CD4-positive, alpha-beta memory T cell (primary cell): ENCODE data around the gene ADAP1. TPM values are rescaled to one million over a fixed set of nuclear protein-coding genes. Genes with fewer than 3 reads are reported as not detected.
"Not testable (repeated sequence)": the region's sequence is repeated elsewhere in the genome, so short reads cannot be mapped to it uniquely, and the experiment has no call there.

Experiments
- CTCF ChIA-PET: fragments of 350-600 bp; sonication (Branson Sonifier 250); formaldehyde crosslinking; loops from one replicate; lab custom pipeline; 2021; ENCODE audit warnings: inconsistent platforms; ENCODE audit not compliant: partially characterized antibody; lab: Charles Lee
- POLR2A ChIA-PET: fragments of 350-600 bp; sonication (Branson Sonifier 250); formaldehyde crosslinking; loops from one replicate; lab custom pipeline; 2021; ENCODE audit not compliant: partially characterized antibody; lab: Charles Lee
- DNase-seq, 5 donors: peaks; one replicate each; pipeline versions ENCODE4 v3.0.0 to v3.0.0-alpha.2; 2020 to 2022; ENCODE audit warnings: mixed read lengths in 1 of 5
- H3K27ac ChIP-seq: one replicate; pipeline ENCODE4 v1.7.0; 2013; ENCODE audit warnings: low read depth, low read length
- H3K27me3 ChIP-seq: 2 replicates; pipeline ENCODE4 v1.7.0; 2013; ENCODE audit warnings: mild to moderate bottlenecking, low read length, moderate library complexity; ENCODE audit not compliant: insufficient read depth
- H3K36me3 ChIP-seq: 2 replicates; pipeline ENCODE4 v1.7.0; 2013; ENCODE audit warnings: mild to moderate bottlenecking, low read length, moderate library complexity; ENCODE audit not compliant: insufficient read depth
- H3K4me1 ChIP-seq: 2 replicates; pipeline ENCODE4 v1.7.0; 2013; ENCODE audit warnings: mild to moderate bottlenecking, low read length, moderate library complexity; ENCODE audit not compliant: insufficient read depth
- H3K4me3 ChIP-seq, 2 donors: one replicate each; pipeline ENCODE4 v1.7.0; 2013; ENCODE audit warnings: low read length in 2 of 2, mild to moderate bottlenecking in 1 of 2
- H3K9me3 ChIP-seq, 2 donors: one replicate each; pipeline ENCODE4 v1.7.0; 2013; ENCODE audit warnings: low read length in 2 of 2, control low read depth in 1 of 2; ENCODE audit not compliant: control insufficient read depth in 1 of 2
- H3K27ac Mint-ChIP-seq, 7 donors: one replicate each; pipeline ENCODE4 v1.8.0; 2020 to 2021; ENCODE audit warnings: mixed read lengths in 7 of 7, mild to moderate bottlenecking in 6 of 7, inconsistent platforms in 3 of 7, moderate library complexity in 3 of 7
- H3K27me3 Mint-ChIP-seq, 2 donors: one replicate each; pipeline ENCODE4 v1.8.0; 2020 to 2021; ENCODE audit warnings: mixed read lengths in 2 of 2
- H3K36me3 Mint-ChIP-seq, 2 donors: one replicate each; pipeline ENCODE4 v1.8.0; 2020 to 2021; ENCODE audit warnings: mixed read lengths in 2 of 2, inconsistent platforms in 1 of 2, mild to moderate bottlenecking in 1 of 2
- H3K4me1 Mint-ChIP-seq, 4 donors: one replicate each; pipeline ENCODE4 v1.8.0; 2020 to 2021; ENCODE audit warnings: mixed read lengths in 4 of 4, mild to moderate bottlenecking in 1 of 4
- H3K4me3 Mint-ChIP-seq, 8 donors: one replicate each; pipeline ENCODE4 v1.8.0; 2020 to 2021; ENCODE audit warnings: mixed read lengths in 8 of 8, mild to moderate bottlenecking in 7 of 8, moderate library complexity in 6 of 8, inconsistent platforms in 3 of 8
- H3K9me3 Mint-ChIP-seq, 8 donors: one replicate each; pipeline ENCODE4 v1.8.0; 2020 to 2021; ENCODE audit warnings: mixed read lengths in 8 of 8, mild to moderate bottlenecking in 5 of 8, inconsistent platforms in 3 of 8, moderate library complexity in 1 of 8
- intact Hi-C: fragments of 100-400 bp; cut with micrococcal nuclease; formaldehyde crosslinking; loops from one replicate; pipeline ENCODE4 v1.15.1; 2023
- polyA plus RNA-seq, 2 donors: library from polyadenylated mRNA; unstranded; fragments of 300-500 nt; fragmentation: Illumina TruSeq; gene quantifications; one replicate each; pipeline ENCODE4 v1.2.3, GENCODE V29; 2021
- total RNA-seq, 2 experiments: library from RNA; stranded (reverse); gene quantifications; one replicate each; pipeline ENCODE4 v1.2.3, GENCODE V29; 2021

ADAP1 gene
- total and polyA plus RNA-seq, 4 experiments from 2014 or later = 5.1 to 10.0 (median 8.8) TPM

DNA sequence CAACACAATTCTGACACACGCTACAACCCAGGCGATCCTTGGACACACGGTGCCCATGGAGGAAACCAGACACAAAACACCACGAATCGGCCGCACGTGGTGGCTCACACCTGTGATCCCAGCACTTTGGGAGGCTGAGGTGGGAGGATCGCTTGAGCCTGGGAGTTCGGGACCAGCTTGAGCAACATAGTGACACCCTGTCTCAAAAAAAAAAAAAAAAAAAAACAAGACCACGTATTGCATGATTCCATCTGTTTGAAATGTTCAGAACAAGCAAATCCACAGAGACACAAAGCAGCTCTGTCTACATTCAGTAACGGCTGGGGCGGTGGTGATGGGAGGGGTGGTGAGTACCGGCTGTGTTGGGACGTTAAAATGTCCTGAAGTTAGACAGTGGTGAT lies 25.2 kb downstream of the ADAP1 start:
- DNase-seq = no peak
- Mint-ChIP-seq H3K9me3 (no peaks in the 10 kb centered on the region), H3K4me1 (peaks cover 7 to 18% (median 13%) of the 10 kb centered on the region in 4 donors), H3K27me3 (no peaks in the 10 kb centered on the region), H3K27ac (peak overlapping the region; percentile 5 to 54 (median 44)), H3K4me3 (peak overlapping the region in 1 of 8 donors; percentile 26), H3K36me3 (no peaks in the 10 kb centered on the region)
- Histone ChIP-seq H3K27me3 (no peaks in the 10 kb centered on the region), H3K9me3 (no peaks in the 10 kb centered on the region), H3K4me1 (peaks cover 8% of the 10 kb centered on the region), H3K27ac (no peak overlapping the region), H3K4me3 (no peak overlapping the region), H3K36me3 (no peaks in the 10 kb centered on the region)
- intact Hi-C loops = no loop called here
- ChIA-PET POLR2A (no interaction called here), CTCF (interaction anchor here (0.6 to 1.1 kb wide), 2 partner anchors 9 to 21 kb away, joined by 3 read pairs; no protein-coding TSS in a partner anchor)

- H3K27ac ChIP-seq = no peak overlapping the region
- POLR2A ChIA-PET = no interaction called here
- Mint-ChIP-seq H3K27me3 (no peaks in the 10 kb centered on the region), H3K4me1 (peaks cover 7 to 32% (median 15%) of the 10 kb centered on the region in 4 donors), H3K9me3 (no peaks in the 10 kb centered on the region), H3K27ac (peak overlapping the region in 5 of 7 donors; percentile 32 to 82 (median 57)), H3K4me3 (peak overlapping the region in 1 of 8 donors; percentile 20), H3K36me3 (no peaks in the 10 kb centered on the region)
- H3K4me3 ChIP-seq = no peak overlapping the region
- CTCF ChIA-PET = no interaction called here
- DNase-seq = no peak
- H3K36me3 ChIP-seq = no peaks in the 10 kb centered on the region
- H3K9me3 ChIP-seq = no peaks in the 10 kb centered on the region
- intact Hi-C loops = no loop called here
- H3K4me1 ChIP-seq = peaks cover 19% of the 10 kb centered on the region
- no peaks in the 10 kb centered on the region for H3K27me3 ChIP-seq
These were observed 27.3 kb downstream of the ADAP1 start for GRCh38 chr7:927031-927671.

- Mint-ChIP-seq H3K9me3 (no peaks in the 10 kb centered on the region), H3K36me3 (no peaks in the 10 kb centered on the region), H3K4me1 (peaks cover 7 to 34% (median 17%) of the 10 kb centered on the region in 4 donors), H3K4me3 (peak overlapping the region in 1 of 8 donors; percentile 54), H3K27me3 (no peaks in the 10 kb centered on the region), H3K27ac (peak overlapping the region in 1 of 7 donors; percentile 47)
- Histone ChIP-seq H3K4me3 (no peak overlapping the region), H3K4me1 (peaks cover 27% of the 10 kb centered on the region), H3K27me3 (no peaks in the 10 kb centered on the region), H3K9me3 (no peaks in the 10 kb centered on the region), H3K36me3 (no peaks in the 10 kb centered on the region), H3K27ac (no peak overlapping the region)
- intact Hi-C loops = no loop called here
- POLR2A ChIA-PET = no interaction called here
- DNase-seq = no peak
- CTCF ChIA-PET = interaction anchor here (0.8 kb wide), 1 partner anchor 16 kb away, joined by 3 read pairs; no protein-coding TSS in a partner anchor
These were observed 28.1 kb downstream of the ADAP1 start for GRCh38 chr7:926061-927030.

DNA sequence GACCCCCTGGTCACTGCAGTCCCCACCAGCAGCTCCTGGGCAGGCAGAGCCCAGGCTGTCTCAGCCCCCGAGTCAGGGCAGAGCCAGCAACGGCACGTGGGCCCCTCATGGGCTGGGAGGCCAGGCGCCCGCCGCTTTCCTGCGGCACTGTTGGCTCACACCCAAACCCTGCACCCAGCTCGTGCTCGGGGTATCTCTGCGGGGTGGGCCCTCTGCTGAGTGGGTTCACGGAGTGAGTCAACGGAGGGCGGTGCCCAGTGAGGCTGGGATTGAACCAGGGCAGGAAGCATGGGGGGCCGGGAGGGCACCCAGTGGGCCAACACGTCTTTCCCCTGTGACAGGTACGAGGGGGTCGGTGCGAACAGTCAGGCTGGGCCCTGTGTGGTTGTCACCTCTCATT lies 28.9 kb downstream of the ADAP1 start:
- ChIA-PET CTCF (interaction anchor here (0.7 to 1.1 kb wide), 3 partner anchors 16 to 68 kb away, joined by 3 to 4 read pairs (median 3); no protein-coding TSS in a partner anchor), POLR2A (interaction anchor here (1.5 kb wide), 1 partner anchor 28 kb away, joined by 3 read pairs; the partner anchor contains the start of gene ADAP1)
- H3K9me3 ChIP-seq = no peaks in the 10 kb centered on the region
- no peaks in the 10 kb centered on the region for H3K36me3 ChIP-seq
- no peak for DNase-seq
- Mint-ChIP-seq H3K4me3 (peak overlapping the region in 1 of 8 donors; percentile 54), H3K36me3 (no peaks in the 10 kb centered on the region), H3K27ac (peak overlapping the region in 2 of 7 donors; percentile 18 to 37), H3K27me3 (no peaks in the 10 kb centered on the region), H3K4me1 (peaks cover 12 to 41% (median 21%) of the 10 kb centered on the region in 4 donors), H3K9me3 (no peaks in the 10 kb centered on the region)
- intact Hi-C loops = no loop called here
- peaks cover 34% of the 10 kb centered on the region for H3K4me1 ChIP-seq
- H3K27me3 ChIP-seq = no peaks in the 10 kb centered on the region
- H3K4me3 ChIP-seq = no peak overlapping the region
- no peak overlapping the region for H3K27ac ChIP-seq

GRCh38 chr7:924541-925231 lies 29.8 kb downstream of the ADAP1 start:
- no peak overlapping the region for H3K4me3 ChIP-seq
- CTCF ChIA-PET = interaction anchor here (0.7 to 1.1 kb wide), 3 partner anchors 16 to 69 kb away, joined by 3 to 4 read pairs (median 3); no protein-coding TSS in a partner anchor

GRCh38 chr7:924042-924441 lies 30.4 kb downstream of the ADAP1 start:
- Histone ChIP-seq H3K4me3 (peak overlapping the region in 1 of 2 donors; percentile 85), H3K4me1 (peaks cover 34% of the 10 kb centered on the region), H3K27ac (peak overlapping the region; percentile 89)
- Mint-ChIP-seq H3K27ac (peak overlapping the region in 1 of 7 donors; percentile 78), H3K4me3 (peak overlapping the region in 1 of 8 donors; percentile 88), H3K4me1 (peaks cover 8 to 30% (median 15%) of the 10 kb centered on the region in 4 donors)
- H3K27me3 Mint-ChIP-seq, H3K9me3 ChIP-seq, H3K36me3 Mint-ChIP-seq, H3K36me3 ChIP-seq, H3K9me3 Mint-ChIP-seq, H3K27me3 ChIP-seq, DNase-seq: not testable (repeated sequence)
- intact Hi-C loops = loop anchor here (1.0 kb wide), 1 partner anchor 30 kb away; the partner anchor contains the start of gene ADAP1
- POLR2A ChIA-PET = interaction anchor here (0.7 to 4.4 kb wide), 13 partner anchors 11 to 646 kb away, joined by 3 to 78 read pairs (median 5); partner anchors contain the start of genes ADAP1, COX19, GET4 and PSMG3
- CTCF ChIA-PET = interaction anchor here (1.0 to 3.5 kb wide), 5 partner anchors 15 to 69 kb away, joined by 3 to 19 read pairs (median 5); partner anchors contain the start of gene COX19

More at GRCh38 chr7:924541-925231, 29.8 kb downstream of the ADAP1 start:
- Mint-ChIP-seq H3K36me3 (no peaks in the 10 kb centered on the region), H3K27ac (peak overlapping the region in 6 of 7 donors; percentile 29 to 91 (median 82)), H3K27me3 (no peaks in the 10 kb centered on the region), H3K4me1 (peaks cover 10 to 35% (median 17%) of the 10 kb centered on the region in 4 donors), H3K9me3 (no peaks in the 10 kb centered on the region), H3K4me3 (peak overlapping the region in 7 of 8 donors; percentile 57 to 81 (median 72))
- Histone ChIP-seq H3K4me1 (peaks cover 34% of the 10 kb centered on the region), H3K9me3 (no peaks in the 10 kb centered on the region), H3K27ac (peak overlapping the region; percentile 35), H3K36me3 (no peaks in the 10 kb centered on the region), H3K27me3 (no peaks in the 10 kb centered on the region)
- no peak for DNase-seq
- POLR2A ChIA-PET = interaction anchor here (0.7 to 1.5 kb wide), 2 partner anchors 10 to 29 kb away, joined by 3 read pairs; partner anchors contain the start of gene ADAP1
- intact Hi-C loops = loop anchor here (1.0 kb wide), 1 partner anchor 30 kb away; the partner anchor contains the start of gene ADAP1
